GM19240 (cell line): ENCODE measurements around the gene ENAM.

Experiments used
- DNase-seq: peaks from one replicate; pipeline ENCODE4 v3.0.0; 2011; ENCODE audit warnings: low spot score; ENCODE audit not compliant: insufficient read length

ENAM gene

GRCh38 chr4:70628444-70628843 is at the start of gene ENAM:
Gene ENAM (plus strand): TSS chr4:70628744. CDS start chr4:70629501, 757 bp downstream.
- no peak for DNase-seq

DNA sequence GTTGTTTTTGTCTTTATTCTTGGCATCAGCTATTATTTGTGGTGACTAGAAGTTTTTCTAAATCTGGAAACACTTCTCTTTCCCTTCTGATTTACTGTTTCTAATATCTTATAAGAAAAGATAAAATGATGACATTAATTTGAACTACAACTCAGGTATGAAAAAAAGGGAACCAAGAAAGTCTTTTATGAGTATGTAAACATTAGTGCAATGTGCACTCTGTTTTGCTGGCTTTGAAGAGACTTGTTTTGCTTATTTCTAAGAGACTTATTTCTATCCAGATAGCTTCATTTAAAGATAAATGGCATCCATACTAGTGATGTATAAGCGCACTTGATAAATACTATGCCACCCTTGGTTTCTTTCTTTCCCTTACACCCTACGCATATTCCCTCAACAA is 46.6 kb upstream of the ENAM start:
- DNase-seq = no peak

- DNase-seq = no peak
Observed at GRCh38 chr4:70583952-70584834, 44.4 kb upstream of the ENAM start.

DNA sequence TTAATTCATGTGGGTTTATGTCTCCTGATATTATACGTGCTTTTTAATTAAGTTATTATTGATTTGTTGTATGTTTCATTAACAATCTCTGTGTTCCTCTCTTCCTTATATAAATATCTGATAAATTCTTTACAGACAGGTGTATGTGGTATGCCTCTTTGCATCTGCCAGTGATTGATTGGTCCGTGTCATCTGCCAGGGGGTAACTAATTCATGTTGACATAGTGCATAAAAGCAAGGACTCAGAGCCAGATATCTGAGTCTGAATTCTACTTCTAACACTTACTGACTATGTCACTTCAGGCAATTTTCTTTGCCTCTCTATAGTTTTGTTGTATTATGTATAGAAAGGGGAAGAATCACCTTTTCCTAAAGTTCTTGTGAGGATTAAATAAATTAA is 41.7 kb upstream of the ENAM start:
- no peak for DNase-seq

GRCh38 chr4:70589785-70590184 is 38.8 kb upstream of the ENAM start:
- DNase-seq = no peak

- no peak for DNase-seq
Observed at GRCh38 chr4:70591955-70592582, 36.5 kb upstream of the ENAM start, which contains the start of gene AMBN. Gene AMBN (plus strand): TSS chr4:70592256. CDS start chr4:70592359, 103 bp downstream.

DNA sequence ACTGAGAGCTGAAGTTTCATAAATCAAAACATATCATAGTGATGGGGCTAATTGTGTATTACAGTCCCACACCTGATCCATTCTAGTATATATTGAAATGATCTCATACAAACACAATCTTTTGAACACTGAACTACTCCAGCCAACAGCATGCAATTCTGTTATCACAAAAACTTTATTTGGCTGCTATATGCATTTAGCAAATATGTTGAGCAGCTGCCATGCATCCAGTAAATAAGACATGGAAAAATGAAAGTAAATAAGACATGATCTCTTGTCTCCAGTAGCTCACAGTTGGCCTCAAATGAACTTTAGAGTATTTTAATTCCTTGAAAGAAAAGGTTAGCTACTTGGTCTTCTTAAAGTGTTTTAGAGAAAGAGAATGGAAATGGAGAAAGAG is 34.3 kb upstream of the ENAM start:
- no peak for DNase-seq

DNA sequence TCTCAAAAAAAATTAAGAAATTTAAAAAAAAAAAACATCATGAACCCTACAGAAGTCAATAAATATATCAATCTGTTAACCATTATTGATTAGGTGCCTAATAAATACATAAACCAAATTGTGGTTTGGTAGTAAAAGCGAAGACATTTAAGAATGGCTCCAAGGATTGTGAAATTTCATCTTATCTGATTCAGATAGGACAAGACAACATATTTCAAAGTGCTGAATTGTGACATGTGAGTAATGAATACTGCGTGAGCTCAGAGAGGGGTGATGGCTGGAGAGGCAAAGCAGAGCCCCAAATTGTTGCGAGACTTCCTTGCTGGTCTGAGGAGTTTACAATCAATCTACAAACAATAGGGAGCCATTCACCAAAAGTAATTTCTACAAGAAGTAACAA is 28.2 kb upstream of the ENAM start:
- DNase-seq = no peak

DNA sequence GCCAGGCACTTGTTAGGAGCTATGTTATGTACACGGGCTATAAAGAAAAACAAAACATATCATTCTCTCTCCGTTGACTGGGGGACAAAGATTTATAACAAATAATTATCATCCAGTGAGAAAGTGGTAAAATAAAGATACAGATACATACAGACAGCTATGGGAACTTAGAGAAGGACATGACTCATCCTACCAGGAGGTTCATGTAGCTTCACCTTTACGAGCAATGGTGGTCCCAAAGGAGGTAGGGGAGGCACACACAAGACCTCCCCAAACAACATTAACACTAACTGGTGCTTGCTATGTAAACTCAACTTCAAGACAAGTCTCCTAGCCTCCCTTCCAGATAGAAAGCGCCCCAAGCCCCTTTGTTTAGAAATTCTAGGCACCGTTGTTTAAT is 27.6 kb upstream of the ENAM start:
- DNase-seq = no peak

DNA sequence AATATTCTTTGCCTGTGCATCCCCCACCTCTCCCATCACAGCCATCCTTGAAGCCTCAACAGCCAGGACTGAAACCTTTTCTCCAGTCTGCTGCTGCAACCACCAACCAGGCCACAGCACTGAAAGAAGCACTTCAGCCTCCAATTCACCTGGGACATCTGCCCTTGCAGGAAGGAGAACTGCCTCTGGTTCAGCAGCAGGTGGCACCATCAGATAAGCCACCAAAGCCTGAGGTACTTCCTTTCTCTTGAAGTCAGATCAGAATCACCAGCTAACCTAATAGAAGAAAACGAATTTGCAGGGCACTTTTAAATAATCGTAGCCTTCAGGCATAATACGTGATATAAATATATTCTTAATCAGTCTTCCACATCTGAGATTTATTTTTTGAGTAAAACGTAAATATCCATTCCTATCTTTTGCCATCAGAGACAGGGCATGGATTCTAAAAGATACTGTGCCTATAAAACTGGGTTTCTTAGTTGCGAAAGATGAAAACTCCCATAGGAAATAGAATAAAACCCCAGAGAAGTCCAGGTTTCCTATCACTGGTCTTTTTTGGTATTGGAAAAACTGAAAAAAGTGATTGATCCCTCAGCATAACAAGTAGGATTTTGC is 27.0 kb upstream of the ENAM start:
- DNase-seq = peak; percentile 12

GRCh38 chr4:70603856-70604255 is 24.7 kb upstream of the ENAM start:
- no peak for DNase-seq

GRCh38 chr4:70606459-70606858 is 22.1 kb upstream of the ENAM start:
- DNase-seq = no peak

- DNase-seq = no peak
Observed at GRCh38 chr4:70607334-70607853, 21.1 kb upstream of the ENAM start.

DNA sequence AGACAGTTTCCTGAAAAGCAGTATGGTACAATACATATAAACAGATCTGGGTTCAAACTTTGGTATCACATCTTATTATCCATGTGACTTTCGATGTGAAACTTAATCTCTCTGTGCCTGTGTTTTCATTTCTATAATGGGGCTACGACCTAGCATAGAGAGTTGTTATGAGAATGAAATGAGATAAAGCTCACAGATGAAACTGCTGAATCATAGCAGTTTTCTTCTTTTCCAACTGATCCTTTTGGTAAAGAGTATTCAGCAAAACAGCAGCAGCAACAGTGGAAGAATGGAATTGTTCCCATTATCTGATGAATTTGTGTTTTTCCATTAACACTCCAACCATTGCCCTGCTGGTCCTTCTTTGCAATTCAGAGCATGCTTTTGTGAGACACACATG is 20.2 kb upstream of the ENAM start:
- no peak for DNase-seq

DNA sequence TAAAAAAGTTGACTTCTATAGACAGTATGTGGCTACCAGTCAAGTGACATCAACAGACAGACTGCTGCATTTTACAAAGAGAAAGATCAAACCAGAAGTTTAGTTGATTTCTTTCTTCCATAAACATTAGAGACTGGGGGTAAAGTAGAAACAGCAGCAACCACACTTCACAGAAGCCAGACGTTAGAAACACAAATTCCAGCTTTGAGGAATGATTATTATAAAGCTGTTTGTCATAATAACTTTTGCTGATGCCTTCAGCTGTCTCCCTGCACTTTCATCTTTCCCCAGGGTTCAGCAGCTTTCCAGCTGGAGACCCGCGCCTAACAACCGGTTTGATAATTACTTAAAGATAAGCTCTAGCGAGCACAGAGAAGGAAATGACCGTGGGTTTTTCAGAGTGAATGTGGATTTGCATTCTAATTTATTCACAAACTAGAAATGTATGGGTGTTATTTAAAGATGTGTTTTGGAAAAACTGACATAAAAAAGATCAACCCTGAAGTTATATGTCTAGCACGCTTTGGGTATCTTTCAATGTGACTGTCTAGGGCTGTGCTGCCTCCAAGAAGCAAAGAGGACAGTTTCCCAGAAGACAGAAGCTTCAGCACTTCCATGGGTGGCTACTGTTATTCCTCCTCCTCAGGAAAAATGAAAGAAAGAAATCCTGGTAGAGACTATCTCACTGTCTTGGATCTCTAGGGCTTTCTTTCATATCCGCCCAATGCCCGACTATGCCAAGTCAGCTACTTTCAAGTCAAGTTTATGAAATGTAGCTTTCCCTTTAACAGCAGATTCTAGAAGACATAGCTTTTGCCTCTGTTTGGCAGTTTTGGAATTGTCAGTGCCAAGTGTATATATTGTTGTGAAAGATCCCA is 15.0 kb upstream of the ENAM start:
- no peak for DNase-seq

GRCh38 chr4:70614184-70614555 is 14.4 kb upstream of the ENAM start:
- DNase-seq = no peak

DNA sequence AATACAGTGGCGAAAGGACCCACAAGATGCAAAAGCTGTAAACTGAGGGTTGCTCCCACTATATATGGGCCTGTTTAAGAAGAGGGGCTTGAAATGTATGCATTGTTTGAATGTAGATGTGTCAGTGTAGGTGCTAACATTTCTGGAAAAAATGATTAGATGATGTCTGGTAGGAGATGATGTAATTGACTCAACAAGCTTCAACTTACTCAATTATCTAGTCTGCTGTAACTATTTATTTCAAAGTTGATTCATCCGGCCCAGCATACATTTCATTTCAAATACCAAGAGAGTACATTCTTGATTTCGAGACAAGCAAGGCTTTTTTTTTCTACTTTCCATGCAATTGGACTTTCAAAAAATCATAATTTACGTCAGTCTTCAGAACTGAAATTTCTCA is 9.3 kb upstream of the ENAM start:
- DNase-seq = no peak

GRCh38 chr4:70619778-70620177 is 8.8 kb upstream of the ENAM start:
- no peak for DNase-seq

DNA sequence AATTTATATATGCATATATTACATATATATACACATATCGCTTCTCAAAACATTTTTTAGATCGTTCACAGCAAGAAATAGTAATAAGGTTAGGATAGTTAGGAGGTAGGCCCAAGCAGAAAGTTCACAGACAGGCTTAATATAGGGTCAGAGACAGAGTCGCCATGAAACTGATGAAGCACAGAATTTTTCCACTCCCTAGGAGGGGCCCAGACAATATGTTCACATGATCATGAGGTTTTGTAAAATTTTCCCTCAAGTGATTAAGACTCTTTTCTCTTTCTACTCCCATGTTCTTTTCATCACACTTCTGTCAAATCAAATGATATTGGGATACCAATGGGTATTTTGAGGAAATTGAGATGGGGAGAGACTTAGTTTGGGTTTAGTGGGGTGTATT is 5.2 kb upstream of the ENAM start:
- DNase-seq = no peak

DNA sequence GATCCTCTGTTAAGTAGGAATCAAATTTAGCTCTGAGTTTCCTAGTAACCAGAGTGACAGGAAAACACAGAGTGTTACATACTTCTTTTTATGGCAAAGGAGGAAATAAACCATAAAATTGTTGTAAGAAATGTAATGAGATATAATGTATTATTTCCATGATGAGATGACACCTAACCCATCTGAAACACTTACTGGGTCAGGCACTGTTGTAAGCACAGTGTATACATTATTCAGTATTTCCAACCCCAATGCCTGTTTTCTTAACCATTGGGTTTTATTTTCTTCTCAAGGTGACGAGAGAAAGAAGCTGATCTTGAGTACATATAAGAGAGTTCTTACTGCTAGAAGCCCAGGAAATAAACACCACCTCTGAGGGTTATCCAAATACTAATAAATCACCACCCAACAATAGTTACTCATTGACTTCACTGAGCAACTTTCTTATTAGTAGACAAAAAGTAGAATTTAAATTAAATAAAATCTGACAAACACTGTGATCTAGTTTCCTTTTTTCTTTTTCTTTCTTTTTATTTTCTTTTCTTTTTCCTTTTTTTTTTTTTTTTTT is 4.2 kb upstream of the ENAM start:
- DNase-seq = no peak

- no peak for DNase-seq
Observed at GRCh38 chr4:70627620-70628019, 924 bp upstream of the ENAM start.
